ENCODE results near the gene ADCYAP1.

GRCh38 chr18:911486-911885 is 6.8 kb downstream of the ADCYAP1 start:
- TF ChIP-seq CTCF (IDR thresholded peaks at IDR 0.05) (no peak), POLR2A (IDR thresholded peaks at IDR 0.05) (no peak)
